Keratinocyte (primary cell): ENCODE measurements around the gene PAQR5. TPM values are rescaled to one million over a fixed set of nuclear protein-coding genes. Genes with fewer than 3 reads are reported as not detected.

ENCODE experiments used
- DNase-seq: peaks from one replicate; pipeline ENCODE4 v3.0.0-alpha.2; 2011; ENCODE audit warnings: low read depth, missing footprints, low spot score
- FAIRE-seq: peaks from 2 replicates; lab custom pipeline; 2011; peaks lifted over from hg19 to GRCh38; lab: Jason Lieb, UNC
- H2AFZ ChIP-seq: 2 replicates; pipeline ENCODE4 v1.6.0; 2012; ENCODE audit warnings: low read length, control low read depth, inconsistent platforms; ENCODE audit not compliant: control insufficient read depth
- H3K27ac ChIP-seq: 2 replicates; pipeline ENCODE4 v1.5.1; 2011; ENCODE audit warnings: low read length; ENCODE audit not compliant: control insufficient read depth, insufficient read depth
- H3K27me3 ChIP-seq: 3 replicates; pipeline ENCODE4 v1.6.0; 2011; ENCODE audit warnings: low read length; ENCODE audit not compliant: control insufficient read depth, insufficient read depth; ENCODE audit errors: extremely low read depth
- H3K36me3 ChIP-seq, 2 experiments: 2 replicates in 1 of 2; 3 replicates in 1 of 2; pipeline ENCODE4 v1.5.1; 2011; ENCODE audit warnings: low read length in 2 of 2, mild to moderate bottlenecking in 1 of 2; ENCODE audit not compliant: control insufficient read depth in 2 of 2, insufficient read depth in 2 of 2; ENCODE audit errors: extremely low read depth in 1 of 2
- H3K4me1 ChIP-seq: 3 replicates; pipeline ENCODE4 v1.5.1; 2011; ENCODE audit warnings: low read length; ENCODE audit not compliant: control insufficient read depth, insufficient read depth; ENCODE audit errors: extremely low read depth
- H3K4me2 ChIP-seq: 3 replicates; pipeline ENCODE4 v1.6.0; 2011; ENCODE audit warnings: low read depth, low read length; ENCODE audit not compliant: control insufficient read depth, insufficient read depth; ENCODE audit errors: extremely low read depth
- H3K4me3 ChIP-seq, 3 experiments: fragments of 200-600 bp in 1 of 3; sonication (generic) in 1 of 3; 2 replicates in 2 of 3; 3 replicates in 1 of 3; pipeline ENCODE4 v1.5.1; 2011 to 2016; ENCODE audit warnings: low read length in 3 of 3, mild to moderate bottlenecking in 3 of 3, control low read depth in 2 of 3, inconsistent platforms in 1 of 3, low read depth in 1 of 3, mixed read lengths in 1 of 3, mixed run types in 1 of 3, moderate library complexity in 1 of 3; ENCODE audit not compliant: control insufficient read depth in 2 of 3, insufficient read depth in 2 of 3; ENCODE audit errors: extremely low read depth in 1 of 3
- H3K79me2 ChIP-seq: 2 replicates; pipeline ENCODE4 v1.6.0; 2012; ENCODE audit warnings: low read length; ENCODE audit not compliant: control insufficient read depth, insufficient read depth
- H3K9ac ChIP-seq: 3 replicates; pipeline ENCODE4 v1.6.0; 2011; ENCODE audit warnings: low read length; ENCODE audit not compliant: control insufficient read depth, insufficient read depth; ENCODE audit errors: extremely low read depth
- H3K9me1 ChIP-seq: 3 replicates; pipeline ENCODE4 v1.6.0; 2011; ENCODE audit warnings: low read length; ENCODE audit not compliant: control insufficient read depth, insufficient read depth; ENCODE audit errors: extremely low read depth
- H3K9me3 ChIP-seq: 2 replicates; pipeline ENCODE4 v1.5.1; 2012; ENCODE audit warnings: low read depth, low read length; ENCODE audit not compliant: control insufficient read depth
- H4K20me1 ChIP-seq: 3 replicates; pipeline ENCODE4 v1.6.0; 2011; ENCODE audit warnings: low read length; ENCODE audit not compliant: control insufficient read depth, insufficient read depth; ENCODE audit errors: extremely low read depth
- CTCF ChIP-seq, 3 experiments: IDR thresholded peaks in 1 of 3; conservative IDR thresholded peaks in 1 of 3; optimal IDR thresholded peaks in 1 of 3; 2 replicates in 2 of 3; 3 replicates in 1 of 3; pipeline versions ENCODE3 to v1.5.1; 2011; ENCODE audit warnings: low read length in 3 of 3, mild to moderate bottlenecking in 3 of 3, moderate library complexity in 2 of 3, control low read depth in 1 of 3, inconsistent platforms in 1 of 3; ENCODE audit not compliant: insufficient read depth in 2 of 3; ENCODE audit errors: extremely low read depth in 1 of 3
- EZH2 ChIP-seq: IDR thresholded peaks from one replicate; pipeline ENCODE4 v1.6.1; 2012; ENCODE audit warnings: inconsistent platforms, mild to moderate bottlenecking, low read length, moderate library complexity
- dilution Hi-C: fragments of 300-500 bp; cut with MboI; formaldehyde crosslinking; loops from one replicate; pipeline ENCODE4 v1.7.0; 2020; ENCODE audit warnings: low sequenced_read_pairs; ENCODE audit not compliant: extremely low pct_ligation_motif_present
- polyA plus RNA-seq, 5 experiments: library from polyadenylated mRNA; depleted of rRNA in 3 of 5; stranded (reverse) in 3 of 5; stranded (forward) in 1 of 5; unstranded in 1 of 5; fragments of >200 nt; gene quantifications; 1 replicate in 1 of 5; 2 replicates in 3 of 5; 3 replicates in 1 of 5; pipeline versions ENCODE4 v1.2.1 to v1.2.3, GENCODE V29; 2011 to 2012; ENCODE audit warnings: missing spikeins in 2 of 5, low read depth in 1 of 5, low replicate concordance in 1 of 5

Gene PAQR5
- polyA plus RNA-seq, 1 donor (not counting 4 experiments of a cell fraction or from before 2014, with no cell fraction given), result 0.30 TPM

GRCh38 chr15:69305933-69306568 is 7.3 kb downstream of the PAQR5 start:
- H3K9me1 ChIP-seq, result no peaks in the 10 kb centered on the region
- DNase-seq (no peak), FAIRE-seq (no peak)
- TF ChIP-seq EZH2 (no peak), CTCF (optimal IDR thresholded peaks at IDR 0.05 in 1 of 3, IDR thresholded peaks at IDR 0.05 in 1 of 3, conservative IDR thresholded peaks at IDR 0.05 in 1 of 3; ENCODE audit: extremely low read depth in 1 of 3, insufficient read depth in 2 of 3, low read length in 3 of 3) (no peak)
- no peaks in the 10 kb centered on the region for H3K4me1 ChIP-seq
- no peak overlapping the region for H3K27ac ChIP-seq
- H2AFZ ChIP-seq, result no peak overlapping the region
- no peaks in the 10 kb centered on the region for H3K79me2 ChIP-seq
- H3K4me2 ChIP-seq, result no peak overlapping the region
- no peak overlapping the region for H3K4me3 ChIP-seq
- H3K9ac ChIP-seq, result no peak overlapping the region
- H3K36me3 ChIP-seq, result no peaks in the 10 kb centered on the region
- dilution Hi-C loops, result no loop called here
- peaks cover 14% of the 10 kb centered on the region for H3K27me3 ChIP-seq
- no peaks in the 10 kb centered on the region for H4K20me1 ChIP-seq
- no peaks in the 10 kb centered on the region for H3K9me3 ChIP-seq

GRCh38 chr15:69307939-69308338 is 9.2 kb downstream of the PAQR5 start:
- Histone ChIP-seq H3K9me1 (no peaks in the 10 kb centered on the region), H3K27ac (no peak overlapping the region), H3K9me3 (no peaks in the 10 kb centered on the region), H2AFZ (no peak overlapping the region), H3K36me3 (no peaks in the 10 kb centered on the region), H4K20me1 (no peaks in the 10 kb centered on the region), H3K27me3 (peaks cover 11% of the 10 kb centered on the region), H3K4me3 (no peak overlapping the region), H3K4me1 (no peaks in the 10 kb centered on the region), H3K4me2 (no peak overlapping the region), H3K9ac (no peak overlapping the region), H3K79me2 (no peaks in the 10 kb centered on the region)
- dilution Hi-C loops, result no loop called here
- TF ChIP-seq CTCF (optimal IDR thresholded peaks at IDR 0.05 in 1 of 3, IDR thresholded peaks at IDR 0.05 in 1 of 3, conservative IDR thresholded peaks at IDR 0.05 in 1 of 3; ENCODE audit: extremely low read depth in 1 of 3, insufficient read depth in 2 of 3, low read length in 3 of 3), result no peak
- no peak for TF ChIP-seq EZH2
- FAIRE-seq (no peak), DNase-seq (no peak)
